Mesothelial cell of epicardium (in vitro differentiated cells): ENCODE measurements around the gene PRKN. TPM values are rescaled to one million over a fixed set of nuclear protein-coding genes. Genes with fewer than 3 reads are reported as not detected.

ENCODE experiments used
- DNase-seq, 2 experiments: peaks; one replicate each; pipeline ENCODE4 v3.0.0; 2021; ENCODE audit warnings: low spot score in 2 of 2; ENCODE audit not compliant: unreplicated experiment in 2 of 2
- H3K27ac Mint-ChIP-seq: 2 replicates; pipeline ENCODE4 v1.8.0; 2021; ENCODE audit warnings: mixed read lengths
- H3K27me3 Mint-ChIP-seq: 2 replicates; pipeline ENCODE4 v1.8.0; 2021; ENCODE audit warnings: low read depth, mixed read lengths
- H3K36me3 Mint-ChIP-seq: 2 replicates; pipeline ENCODE4 v1.8.0; 2021; ENCODE audit warnings: mixed read lengths
- H3K4me1 Mint-ChIP-seq: 2 replicates; pipeline ENCODE4 v1.8.0; 2021; ENCODE audit warnings: mixed read lengths
- H3K4me3 Mint-ChIP-seq: 2 replicates; pipeline ENCODE4 v1.8.0; 2021; ENCODE audit warnings: mild to moderate bottlenecking, moderate library complexity, mixed read lengths
- H3K9me3 Mint-ChIP-seq: 2 replicates; pipeline ENCODE4 v1.8.0; 2021; ENCODE audit warnings: mixed read lengths
- CTCF ChIP-seq: fragments of 200-600 bp; sonication (generic); IDR thresholded peaks from one replicate; pipeline ENCODE4 v1.5.0; 2021; ENCODE audit warnings: antibody characterized with exemption; ENCODE audit not compliant: unreplicated experiment
- total RNA-seq: library from RNA; stranded (reverse); gene quantifications from 3 replicates; pipeline ENCODE4 v1.2.1, GENCODE V29; 2021

Gene PRKN
- total RNA-seq, 1 donor from 2014 or later: 7.6 TPM

DNA sequence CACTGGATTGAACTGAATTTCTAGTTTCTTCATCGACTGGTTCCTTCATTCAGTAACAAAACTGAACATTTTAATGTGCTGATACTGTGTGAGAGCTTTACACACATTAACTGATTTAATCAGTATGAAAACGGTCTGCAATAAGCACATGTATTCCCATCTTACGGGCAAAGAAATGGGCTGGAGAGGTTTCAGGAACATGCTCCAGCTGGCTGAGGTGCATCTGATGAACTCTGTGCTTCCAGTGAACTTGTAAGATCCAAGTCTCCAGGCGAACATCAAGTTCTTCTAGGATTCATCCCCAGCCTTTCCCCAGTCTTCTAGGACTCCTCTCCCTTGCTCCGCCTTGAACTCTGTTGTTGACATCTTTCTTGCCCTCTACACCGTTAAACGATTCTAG is 1233.0 kb downstream of the PRKN start:
- TF ChIP-seq CTCF: no peak
- Mint-ChIP-seq H3K27me3 (no peaks in the 10 kb centered on the region), H3K4me3 (no peak overlapping the region), H3K4me1 (peaks cover 4% of the 10 kb centered on the region), H3K9me3 (no peaks in the 10 kb centered on the region), H3K27ac (no peak overlapping the region), H3K36me3 (no peaks in the 10 kb centered on the region)
- DNase-seq: no peak

GRCh38 chr6:161493576-161494118 is 1233.9 kb downstream of the PRKN start:
- TF ChIP-seq CTCF: no peak
- no peak overlapping the region for H3K4me3 Mint-ChIP-seq

DNA sequence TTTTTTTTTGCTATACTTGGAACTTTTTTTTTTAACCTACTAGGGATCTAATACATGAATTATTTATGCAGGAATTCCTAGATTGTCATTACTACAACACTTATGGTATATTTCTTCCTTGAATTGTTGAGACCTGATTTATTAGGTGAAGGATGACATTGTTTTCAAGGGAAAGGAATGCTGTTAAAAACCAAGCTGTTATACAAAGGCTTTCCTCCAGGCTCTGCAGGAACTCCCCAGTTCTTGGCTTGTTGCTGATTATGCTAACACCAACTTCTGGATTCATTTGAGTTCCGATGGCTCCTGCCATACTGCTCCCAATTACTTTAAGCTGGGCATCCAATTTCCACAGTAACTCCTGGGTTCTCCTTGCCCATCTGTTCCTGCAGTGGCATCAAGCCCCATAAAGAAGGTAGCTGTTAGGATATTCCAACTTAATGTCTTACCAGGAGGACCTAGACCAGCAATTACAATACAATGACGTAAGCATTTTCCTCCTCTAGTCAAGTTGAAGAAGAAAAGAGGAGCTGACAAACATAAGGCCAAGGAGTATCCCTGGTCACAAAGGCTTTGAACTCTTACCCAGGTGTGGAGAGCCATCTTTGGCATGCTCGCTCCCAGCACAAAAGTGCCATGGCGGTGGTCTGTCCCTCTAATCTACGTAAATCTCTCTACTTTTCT is 1237.8 kb downstream of the PRKN start:
- no peak for TF ChIP-seq CTCF
- peaks cover 4% of the 10 kb centered on the region for H3K4me1 Mint-ChIP-seq
- H3K9me3 Mint-ChIP-seq: no peaks in the 10 kb centered on the region
- no peak overlapping the region for H3K27ac Mint-ChIP-seq
- no peaks in the 10 kb centered on the region for H3K36me3 Mint-ChIP-seq
- no peaks in the 10 kb centered on the region for H3K27me3 Mint-ChIP-seq
- no peak for DNase-seq
- no peak overlapping the region for H3K4me3 Mint-ChIP-seq

More at GRCh38 chr6:161493576-161494118, 1233.9 kb downstream of the PRKN start:
- no peaks in the 10 kb centered on the region for H3K36me3 Mint-ChIP-seq
- H3K4me1 Mint-ChIP-seq: peaks cover 4% of the 10 kb centered on the region
- DNase-seq: no peak
- no peaks in the 10 kb centered on the region for H3K9me3 Mint-ChIP-seq
- H3K27me3 Mint-ChIP-seq: no peaks in the 10 kb centered on the region
- no peak overlapping the region for H3K27ac Mint-ChIP-seq

GRCh38 chr6:161487694-161488093 is 1239.9 kb downstream of the PRKN start:
- no peak overlapping the region for H3K4me3 Mint-ChIP-seq
- no peak for DNase-seq
- no peak overlapping the region for H3K27ac Mint-ChIP-seq
- TF ChIP-seq CTCF: no peak
- no peaks in the 10 kb centered on the region for H3K36me3 Mint-ChIP-seq
- peaks cover 4% of the 10 kb centered on the region for H3K4me1 Mint-ChIP-seq
- no peaks in the 10 kb centered on the region for H3K27me3 Mint-ChIP-seq
- no peaks in the 10 kb centered on the region for H3K9me3 Mint-ChIP-seq

DNA sequence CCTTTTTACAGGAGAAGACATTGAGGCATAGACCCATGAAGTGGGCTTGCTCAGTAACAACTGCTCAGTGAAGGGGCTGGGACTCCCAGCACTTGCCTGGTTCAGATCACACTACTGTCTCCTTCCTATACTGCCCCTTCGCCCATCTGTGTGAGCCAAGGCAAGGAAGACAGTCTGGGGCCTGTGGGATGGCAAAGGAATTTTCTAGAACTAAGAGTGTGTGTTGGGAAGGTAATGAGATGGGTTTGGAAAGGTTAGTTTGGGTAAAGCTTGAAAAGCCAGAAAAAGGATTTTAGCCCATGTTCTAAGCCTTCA is 1240.4 kb downstream of the PRKN start:
- Mint-ChIP-seq H3K27ac (no peak overlapping the region), H3K27me3 (no peaks in the 10 kb centered on the region), H3K4me3 (no peak overlapping the region), H3K4me1 (peaks cover 4% of the 10 kb centered on the region), H3K9me3 (no peaks in the 10 kb centered on the region), H3K36me3 (no peaks in the 10 kb centered on the region)
- no peak for DNase-seq
- no peak for TF ChIP-seq CTCF
